ENCODE data around the gene TBC1D12.

TBC1D12 gene

GRCh38 chr10:94409021-94409657 is 6.8 kb downstream of the TBC1D12 start:
- DNase-seq, result no peak

GRCh38 chr10:94411304-94411703 is 9.0 kb downstream of the TBC1D12 start:
- DNase-seq, result no peak

- DNase-seq, result no peak
Observed at GRCh38 chr10:94412449-94412848, 10.1 kb downstream of the TBC1D12 start.

GRCh38 chr10:94413361-94413760 is 11.0 kb downstream of the TBC1D12 start:
- DNase-seq, result no peak

GRCh38 chr10:94416896-94417295 is 14.6 kb downstream of the TBC1D12 start:
- no peak for DNase-seq

GRCh38 chr10:94417321-94417720 is 15.0 kb downstream of the TBC1D12 start:
- DNase-seq, result no peak

GRCh38 chr10:94420516-94420915 is 18.2 kb downstream of the TBC1D12 start:
- no peak for DNase-seq

- DNase-seq, result no peak
Observed at GRCh38 chr10:94420998-94421528, 18.7 kb downstream of the TBC1D12 start.

GRCh38 chr10:94423627-94424026 is 21.3 kb downstream of the TBC1D12 start:
- no peak for DNase-seq

- DNase-seq, result no peak
Observed at GRCh38 chr10:94424714-94425337, 22.5 kb downstream of the TBC1D12 start.

- no peak for DNase-seq
Observed at GRCh38 chr10:94425942-94426341, 23.6 kb downstream of the TBC1D12 start.

GRCh38 chr10:94427166-94427565 is 24.8 kb downstream of the TBC1D12 start:
- DNase-seq, result no peak

GRCh38 chr10:94428766-94429707 is 26.7 kb downstream of the TBC1D12 start:
- DNase-seq, result no peak

GRCh38 chr10:94430701-94431100 is 28.4 kb downstream of the TBC1D12 start:
- DNase-seq, result no peak

GRCh38 chr10:94432443-94432842 is 30.1 kb downstream of the TBC1D12 start:
- DNase-seq, result no peak

GRCh38 chr10:94439275-94439861 is 37.0 kb downstream of the TBC1D12 start:
- DNase-seq, result no peak

- DNase-seq, result no peak
Observed at GRCh38 chr10:94440096-94440495, 37.8 kb downstream of the TBC1D12 start.

- no peak for DNase-seq
Observed at GRCh38 chr10:94443047-94443446, 40.7 kb downstream of the TBC1D12 start.

- DNase-seq, result no peak
Observed at GRCh38 chr10:94443549-94443948, 41.2 kb downstream of the TBC1D12 start.

GRCh38 chr10:94450782-94451181 is 48.4 kb downstream of the TBC1D12 start:
- DNase-seq, result no peak

GRCh38 chr10:94451883-94452519 is 49.7 kb downstream of the TBC1D12 start:
- no peak for DNase-seq

GRCh38 chr10:94456942-94457341 is 54.6 kb downstream of the TBC1D12 start:
- DNase-seq, result no peak

GRCh38 chr10:94459385-94459784 is 57.0 kb downstream of the TBC1D12 start:
- DNase-seq, result no peak

All from activated effector memory CD4-positive, alpha-beta T cell treated with Interleukin-2 at 50 U/mL for 16 hours (primary cell).